Stimulated activated CD4-positive, alpha-beta T cell treated with anti-CD3 and anti-CD28 coated beads, Interleukin-12 subunit alpha, Interleukin-12 subunit beta, amount 100 ng/mL, for 4 hours (primary cell): Measurements from ENCODE around the gene LPAR5.

ENCODE experiments used
- DNase-seq: peaks from one replicate; pipeline ENCODE4 v3.0.0-alpha.2; 2020

LPAR5 gene

DNA sequence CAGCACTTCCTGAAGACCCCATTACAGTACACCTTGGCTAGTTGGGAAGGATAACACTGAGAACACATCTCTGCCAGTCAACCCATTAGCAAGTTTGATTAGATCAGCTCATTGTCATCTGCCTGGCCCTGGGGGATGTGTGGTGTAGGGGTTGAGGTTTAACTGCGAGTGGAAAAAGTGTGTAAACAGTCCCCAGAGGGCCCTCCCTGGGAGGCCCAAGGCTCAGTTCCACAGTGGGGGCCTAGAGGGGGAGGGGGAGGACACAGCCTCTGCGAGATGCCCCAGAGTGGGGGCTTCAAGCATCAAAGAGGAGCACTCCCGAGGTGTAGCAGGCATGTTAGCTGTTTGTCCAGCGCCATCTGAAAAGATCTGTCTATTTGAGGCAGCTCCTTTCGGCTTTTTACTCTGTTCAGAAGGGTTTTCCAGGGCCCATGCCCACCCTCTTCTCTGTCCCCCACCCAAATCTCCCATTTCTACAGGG, 344 bp downstream of the LPAR5 start:
- DNase-seq: peak; percentile 43

GRCh38 chr12:6632026-6632983, 3.5 kb downstream of the LPAR5 start:
- DNase-seq: no peak

DNA sequence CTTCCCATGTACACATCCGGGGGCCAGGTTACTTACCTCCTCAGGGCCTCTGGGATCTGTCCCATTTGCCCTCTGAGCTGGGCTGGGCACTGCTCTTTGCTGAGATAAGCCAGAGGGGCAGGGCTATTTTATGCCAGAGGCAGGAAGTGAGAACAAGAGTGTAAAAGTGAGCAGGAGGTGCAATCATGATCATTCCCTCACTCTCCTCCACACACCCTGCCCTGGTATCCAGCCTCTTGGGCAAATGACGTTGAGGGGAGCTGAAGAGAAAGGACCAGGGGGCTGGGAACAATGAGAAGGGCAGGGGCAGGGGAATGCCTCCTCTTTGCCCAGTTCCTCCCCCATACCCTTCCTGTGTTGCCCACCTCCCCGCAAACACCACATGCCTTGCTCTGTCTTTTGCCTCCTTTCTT, 4.2 kb downstream of the LPAR5 start:
- no peak for DNase-seq

DNA sequence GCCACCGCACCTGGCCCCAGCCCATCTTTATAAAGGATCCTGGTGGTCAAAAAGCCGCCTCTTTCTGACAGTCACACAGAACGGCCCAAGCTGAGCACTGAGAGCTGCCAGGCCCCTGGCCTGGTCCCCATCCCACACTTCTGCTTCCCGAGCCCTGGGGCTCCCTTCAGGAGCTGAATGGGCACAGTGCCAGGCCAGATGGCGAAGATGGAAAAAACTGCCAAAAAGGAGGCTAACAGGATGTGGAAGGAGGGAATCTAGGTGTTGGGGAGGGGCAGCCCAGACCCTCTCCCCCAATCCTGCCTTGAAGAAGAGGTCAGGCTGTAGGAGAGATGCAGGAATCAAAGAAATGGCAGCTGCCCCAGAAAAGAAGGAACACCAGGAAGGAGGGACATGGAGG, 5.0 kb downstream of the LPAR5 start:
- DNase-seq: no peak

GRCh38 chr12:6627616-6628015, 8.1 kb downstream of the LPAR5 start:
- no peak for DNase-seq

- no peak for DNase-seq
Observed at GRCh38 chr12:6626654-6627283, 9.0 kb downstream of the LPAR5 start.

GRCh38 chr12:6620885-6621274, 14.9 kb downstream of the LPAR5 start:
- DNase-seq: no peak

- peak; percentile 59 for DNase-seq
Observed at GRCh38 chr12:6620137-6620884, 15.4 kb downstream of the LPAR5 start.

DNA sequence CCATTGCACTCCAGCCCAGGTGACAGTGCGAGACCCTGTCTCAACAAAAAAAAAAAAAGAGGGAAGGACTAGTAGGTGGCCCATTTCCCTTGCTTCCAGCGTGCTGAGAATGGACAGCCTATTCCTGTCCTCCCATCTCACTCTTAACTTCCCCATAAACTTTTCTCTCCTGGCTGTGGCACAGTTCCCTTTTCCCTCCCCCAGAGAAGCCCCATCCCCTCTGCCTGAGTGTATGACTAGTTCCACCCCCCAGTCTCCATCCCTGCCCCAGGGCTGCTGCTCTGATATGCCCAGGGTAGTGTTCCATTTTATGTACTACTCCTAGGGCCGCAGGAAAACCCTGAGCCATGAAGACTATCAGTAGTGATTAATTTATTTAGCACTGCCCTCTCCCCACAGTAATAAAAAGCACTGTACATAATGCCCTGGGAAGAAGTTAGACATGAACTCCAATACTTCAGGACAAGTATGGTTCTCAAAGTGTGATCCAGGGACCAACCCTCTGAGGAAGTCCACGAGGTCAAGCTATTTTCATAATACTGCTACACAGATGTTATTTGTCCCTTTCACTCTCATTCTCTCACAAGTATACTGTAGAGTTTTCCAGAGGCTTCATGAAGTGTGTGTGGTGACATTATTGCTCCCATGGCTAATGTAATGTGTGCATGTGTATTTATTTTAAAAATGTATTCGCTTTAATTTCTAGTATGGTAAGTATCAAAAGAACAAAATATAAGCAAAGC, 17.1 kb downstream of the LPAR5 start:
- no peak for DNase-seq

DNA sequence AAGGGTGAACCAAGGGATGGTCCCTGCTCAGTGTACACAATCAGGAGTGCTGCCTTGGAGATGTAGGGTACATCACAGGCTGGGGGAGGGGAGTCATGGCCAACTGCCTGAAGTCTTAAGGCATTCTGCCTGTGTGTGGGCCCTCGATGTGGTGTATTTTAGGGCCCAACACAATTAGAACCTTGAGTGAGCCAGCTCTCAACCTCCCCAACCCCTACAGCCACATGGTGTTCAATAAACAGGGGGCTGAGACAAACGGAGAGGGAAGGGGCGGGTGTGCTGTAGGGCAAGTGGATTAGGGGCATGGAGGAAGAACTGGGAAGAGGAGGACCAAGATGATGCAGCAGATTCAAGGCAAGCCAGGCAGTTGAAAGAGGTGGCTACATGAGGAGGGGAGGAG, 20.0 kb downstream of the LPAR5 start:
- DNase-seq: no peak

DNA sequence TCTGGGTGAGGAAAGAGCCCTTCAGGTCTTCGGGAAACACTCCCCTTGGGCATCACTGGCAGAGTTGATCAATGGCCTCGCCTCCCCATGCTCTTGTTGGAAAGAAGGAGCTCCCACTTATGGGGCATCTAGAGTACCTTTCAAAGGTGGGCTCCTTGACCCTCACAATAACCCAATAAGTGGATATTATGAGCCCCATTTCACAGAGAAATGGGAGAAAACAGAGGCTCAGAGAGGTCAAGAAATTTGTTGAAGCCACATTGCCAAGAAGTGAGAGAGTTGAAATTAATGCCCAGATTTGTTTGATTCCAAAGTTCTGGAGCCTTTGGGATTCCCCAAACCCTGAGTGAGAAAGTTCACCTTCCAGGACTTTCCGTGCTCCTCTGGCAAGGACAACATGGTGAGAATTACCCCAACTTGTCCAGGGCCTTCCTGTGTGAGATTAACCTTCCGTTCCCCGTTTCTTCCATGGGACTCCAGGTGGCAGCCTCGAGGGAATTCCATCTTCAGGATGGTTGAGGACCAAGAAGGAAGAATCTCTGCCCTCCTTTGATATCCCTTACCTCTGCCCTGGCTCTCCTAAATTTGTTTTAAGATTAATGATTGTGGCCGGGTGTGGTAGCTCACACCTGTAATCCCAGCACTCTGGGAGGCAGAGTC, 21.1 kb downstream of the LPAR5 start:
- DNase-seq: no peak

- no peak for DNase-seq
Observed at GRCh38 chr12:6613776-6614512, 21.8 kb downstream of the LPAR5 start.

- no peak for DNase-seq
Observed at GRCh38 chr12:6613015-6613775, 22.6 kb downstream of the LPAR5 start.

DNA sequence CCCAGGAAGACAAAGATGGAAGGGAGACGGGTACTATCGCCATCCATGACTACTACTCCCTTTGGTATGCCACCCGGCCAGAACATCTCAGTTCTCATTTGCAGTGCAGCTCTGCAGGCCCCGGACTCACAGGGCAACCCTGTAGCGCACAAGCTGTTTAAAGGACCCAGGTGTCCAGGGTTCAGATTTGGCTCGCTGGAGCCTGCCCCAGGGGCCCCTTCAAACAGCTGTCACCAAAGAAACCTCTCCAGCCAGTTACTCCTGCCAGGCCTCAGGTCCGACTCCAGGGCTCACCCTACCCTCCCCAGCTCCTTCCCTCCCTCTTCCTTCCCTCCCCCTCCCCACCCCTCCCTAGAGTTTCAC, 23.1 kb downstream of the LPAR5 start:
- DNase-seq: no peak

DNA sequence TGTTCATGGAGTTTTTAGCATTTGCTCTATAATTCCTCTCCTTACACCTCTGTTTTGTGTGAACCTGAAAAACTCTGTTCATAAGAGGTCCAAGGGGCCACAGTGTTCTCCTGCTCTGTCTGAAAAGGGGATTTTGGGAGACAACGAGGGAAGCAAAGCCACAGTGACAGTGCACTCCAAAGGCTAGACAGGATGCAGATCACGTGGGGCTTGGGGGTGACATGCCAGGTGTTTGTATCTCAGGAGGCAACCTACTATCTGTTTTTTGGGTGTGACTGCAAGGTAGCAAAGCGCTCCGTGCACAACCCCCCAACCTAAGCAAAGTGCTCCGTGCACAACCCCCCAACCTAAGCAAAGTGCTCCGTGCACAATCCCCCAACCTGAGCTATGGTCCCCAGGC, 23.5 kb downstream of the LPAR5 start:
- no peak for DNase-seq

DNA sequence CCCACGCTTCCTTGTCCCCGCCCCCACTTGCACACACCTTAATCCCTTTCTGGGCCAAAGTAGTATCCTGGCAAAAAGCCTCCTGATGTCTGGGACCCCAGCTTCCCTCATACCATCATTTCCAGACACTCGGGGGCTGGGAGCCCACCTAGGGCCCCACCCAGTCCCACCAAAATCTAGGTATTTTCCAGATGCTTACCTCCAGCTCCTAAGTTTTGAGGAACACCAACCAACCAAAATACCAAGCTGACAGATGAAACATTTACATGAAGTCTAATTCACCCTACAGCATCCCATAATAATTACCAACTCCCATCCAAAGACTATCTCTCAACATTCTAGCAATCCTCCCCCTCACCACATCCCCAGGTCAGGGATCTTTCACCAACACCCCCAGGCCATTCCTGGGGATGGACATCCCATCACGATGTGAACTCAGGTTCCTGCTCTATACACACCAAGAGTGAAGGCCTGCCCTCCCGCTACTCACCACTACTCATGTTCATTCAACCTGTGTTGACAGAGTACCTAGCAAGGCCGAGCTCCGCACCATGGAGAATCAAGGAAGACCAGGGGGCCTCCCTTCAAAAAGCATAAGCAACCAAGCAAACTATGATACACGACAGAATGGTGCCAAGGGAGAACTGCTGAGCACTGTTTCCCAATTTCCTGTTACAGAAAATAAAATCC, 27.0 kb downstream of the LPAR5 start:
- no peak for DNase-seq

- peak; percentile 51 for DNase-seq
Observed at GRCh38 chr12:6607751-6608591, 27.8 kb downstream of the LPAR5 start.

- DNase-seq: peak; percentile 66
Observed at GRCh38 chr12:6606331-6607131, 29.2 kb downstream of the LPAR5 start.
